DOHH2 (cell line): ENCODE data around the gene NFKBIE.

ENCODE experiments used
- H3F3A ChIP-seq: fragments of 200-600 bp; sonication (generic), shearing (Covaris generic); 2 replicates; pipeline ENCODE4 v1.6.0; 2016; ENCODE audit warnings: antibody characterized with exemption, mild to moderate bottlenecking; ENCODE audit not compliant: control insufficient read depth, insufficient read depth
- H3K27ac ChIP-seq: fragments of 200-600 bp; sonication (generic); 2 replicates; pipeline ENCODE4 v1.5.1; 2014; ENCODE audit warnings: low read depth, mild to moderate bottlenecking, low read length, moderate library complexity
- H3K27me3 ChIP-seq: fragments of 200-600 bp; sonication (generic); 2 replicates; pipeline ENCODE4 v1.6.1; 2014; ENCODE audit warnings: mild to moderate bottlenecking, low read length, mixed read lengths; ENCODE audit not compliant: control insufficient read depth
- H3K36me3 ChIP-seq: fragments of 200-600 bp; sonication (generic); 2 replicates; pipeline ENCODE4 v1.6.1; 2014; ENCODE audit warnings: mild to moderate bottlenecking, low read length, moderate library complexity, mixed read lengths; ENCODE audit not compliant: control insufficient read depth
- H3K4me1 ChIP-seq: fragments of 200-600 bp; sonication (generic); 2 replicates; pipeline ENCODE4 v1.6.1; 2014; ENCODE audit warnings: mild to moderate bottlenecking, low read length, mixed read lengths; ENCODE audit not compliant: control insufficient read depth
- H3K4me2 ChIP-seq: fragments of 200-600 bp; sonication (generic); 2 replicates; pipeline ENCODE4 v1.6.0; 2014; ENCODE audit warnings: mild to moderate bottlenecking, low read length, moderate library complexity
- H3K4me3 ChIP-seq: fragments of 200-600 bp; sonication (generic); 2 replicates; pipeline ENCODE4 v1.5.1; 2014; ENCODE audit warnings: mild to moderate bottlenecking, low read length, mixed read lengths
- H3K79me2 ChIP-seq: fragments of 200-600 bp; sonication (generic); 2 replicates; pipeline ENCODE4 v1.6.1; 2014; ENCODE audit warnings: mild to moderate bottlenecking, low read length, mixed read lengths; ENCODE audit not compliant: control insufficient read depth
- H3K9me2 ChIP-seq: fragments of 200-600 bp; sonication (generic); replicated peaks from 2 replicates; pipeline ENCODE4 v1.6.1; 2014; ENCODE audit warnings: mild to moderate bottlenecking, low read length, mixed read lengths; ENCODE audit not compliant: control insufficient read depth
- H3K9me3 ChIP-seq: fragments of 200-600 bp; sonication (generic); 2 replicates; pipeline ENCODE4 v1.6.1; 2014; ENCODE audit warnings: antibody characterized with exemption, low read length, mixed read lengths; ENCODE audit not compliant: control insufficient read depth, insufficient read depth
- H4K20me1 ChIP-seq: fragments of 200-600 bp; sonication (generic); 2 replicates; pipeline ENCODE4 v1.6.0; 2014; ENCODE audit warnings: low read depth, mild to moderate bottlenecking, antibody characterized with exemption, low read length, moderate library complexity; ENCODE audit not compliant: control insufficient read depth, insufficient read depth
- CTCF ChIP-seq: fragments of 200-600 bp; sonication (generic); IDR thresholded peaks from one replicate; pipeline ENCODE4 v1.5.1; 2014; ENCODE audit warnings: antibody characterized with exemption, mild to moderate bottlenecking, low read depth, low read length; ENCODE audit not compliant: poor library complexity, severe bottlenecking
- EZH2phosphoT487 ChIP-seq: fragments of 200-600 bp; sonication (generic); IDR thresholded peaks from 2 replicates; pipeline ENCODE4 v1.6.1; 2017; ENCODE audit warnings: borderline replicate concordance, mild to moderate bottlenecking, antibody characterized with exemption, low read length, moderate library complexity, mixed read lengths

NFKBIE gene

GRCh38 chr6:44304282-44305199 is 39.2 kb upstream of the NFKBIE start:
- Histone ChIP-seq H3K36me3 (peaks cover 69% of the 10 kb centered on the region), H3K79me2 (no peaks in the 10 kb centered on the region), H3K9me2 (no peaks in the 10 kb centered on the region), H3K27me3 (no peaks in the 10 kb centered on the region), H3K27ac (no peak overlapping the region), H3K4me2 (no peak overlapping the region), H4K20me1 (no peaks in the 10 kb centered on the region), H3K4me3 (no peak overlapping the region), H3K9me3 (no peaks in the 10 kb centered on the region), H3K4me1 (no peaks in the 10 kb centered on the region), H3F3A (no peaks in the 10 kb centered on the region)
- TF ChIP-seq EZH2phosphoT487 (no peak), CTCF (peak; percentile 87)

GRCh38 chr6:44303842-44304241 is 38.5 kb upstream of the NFKBIE start:
- Histone ChIP-seq H3K36me3 (peaks cover 62% of the 10 kb centered on the region), H3K4me3 (no peak overlapping the region)

GRCh38 chr6:44302856-44303255 is 37.5 kb upstream of the NFKBIE start:
- Histone ChIP-seq H3K4me2 (no peak overlapping the region), H4K20me1 (no peaks in the 10 kb centered on the region), H3K27me3 (peaks cover 6% of the 10 kb centered on the region), H3K4me3 (no peak overlapping the region), H3K4me1 (no peaks in the 10 kb centered on the region), H3K27ac (no peak overlapping the region), H3K79me2 (no peaks in the 10 kb centered on the region), H3F3A (no peaks in the 10 kb centered on the region), H3K9me2 (no peaks in the 10 kb centered on the region), H3K9me3 (no peaks in the 10 kb centered on the region), H3K36me3 (peaks cover 58% of the 10 kb centered on the region)
- TF ChIP-seq EZH2phosphoT487 (no peak), CTCF (no peak)

More at GRCh38 chr6:44303842-44304241, 38.5 kb upstream of the NFKBIE start:
- no peak for TF ChIP-seq EZH2phosphoT487
- no peak for TF ChIP-seq CTCF
- Histone ChIP-seq H3K9me3 (no peaks in the 10 kb centered on the region), H3K27ac (no peak overlapping the region), H3K27me3 (no peaks in the 10 kb centered on the region), H3K4me2 (no peak overlapping the region), H3F3A (no peaks in the 10 kb centered on the region), H4K20me1 (no peaks in the 10 kb centered on the region), H3K79me2 (no peaks in the 10 kb centered on the region), H3K9me2 (no peaks in the 10 kb centered on the region), H3K4me1 (no peaks in the 10 kb centered on the region)
